DOHH2 (cell line): Measurements from ENCODE around the gene RPL23.

Source experiments
- CTCF ChIP-seq: fragments of 200-600 bp; sonication (generic); IDR thresholded peaks from one replicate; pipeline ENCODE4 v1.5.1; 2014; ENCODE audit warnings: antibody characterized with exemption, mild to moderate bottlenecking, low read depth, low read length; ENCODE audit not compliant: poor library complexity, severe bottlenecking
- EZH2phosphoT487 ChIP-seq: fragments of 200-600 bp; sonication (generic); IDR thresholded peaks from 2 replicates; pipeline ENCODE4 v1.6.1; 2017; ENCODE audit warnings: borderline replicate concordance, mild to moderate bottlenecking, antibody characterized with exemption, low read length, moderate library complexity, mixed read lengths

- TF ChIP-seq CTCF: peak; percentile 20
- TF ChIP-seq EZH2phosphoT487: no peak
These were observed 14.7 kb upstream of the RPL23 start for GRCh38 chr17:38867968-38868816.
